Measurements from ENCODE around the gene STX18. TPM values are rescaled to one million over a fixed set of nuclear protein-coding genes. Genes with fewer than 3 reads are reported as not detected.

Gene STX18
- total RNA-seq, 1 donor = 32.2 TPM

GRCh38 chr4:4526401-4526800 lies 15.4 kb downstream of the STX18 start:
- no peak overlapping the region for H3K4me3 ChIP-seq (ENCODE audit: low read depth, low read length)
- TF ChIP-seq, protein P1, sequence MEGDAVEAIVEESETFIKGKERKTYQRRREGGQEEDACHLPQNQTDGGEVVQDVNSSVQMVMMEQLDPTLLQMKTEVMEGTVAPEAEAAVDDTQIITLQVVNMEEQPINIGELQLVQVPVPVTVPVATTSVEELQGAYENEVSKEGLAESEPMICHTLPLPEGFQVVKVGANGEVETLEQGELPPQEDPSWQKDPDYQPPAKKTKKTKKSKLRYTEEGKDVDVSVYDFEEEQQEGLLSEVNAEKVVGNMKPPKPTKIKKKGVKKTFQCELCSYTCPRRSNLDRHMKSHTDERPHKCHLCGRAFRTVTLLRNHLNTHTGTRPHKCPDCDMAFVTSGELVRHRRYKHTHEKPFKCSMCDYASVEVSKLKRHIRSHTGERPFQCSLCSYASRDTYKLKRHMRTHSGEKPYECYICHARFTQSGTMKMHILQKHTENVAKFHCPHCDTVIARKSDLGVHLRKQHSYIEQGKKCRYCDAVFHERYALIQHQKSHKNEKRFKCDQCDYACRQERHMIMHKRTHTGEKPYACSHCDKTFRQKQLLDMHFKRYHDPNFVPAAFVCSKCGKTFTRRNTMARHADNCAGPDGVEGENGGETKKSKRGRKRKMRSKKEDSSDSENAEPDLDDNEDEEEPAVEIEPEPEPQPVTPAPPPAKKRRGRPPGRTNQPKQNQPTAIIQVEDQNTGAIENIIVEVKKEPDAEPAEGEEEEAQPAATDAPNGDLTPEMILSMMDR (IDR thresholded peaks at IDR 0.05; ENCODE audit: insufficient read depth, low read length) = no peak
- no peak for DNase-seq (ENCODE audit: low read depth)

DNA sequence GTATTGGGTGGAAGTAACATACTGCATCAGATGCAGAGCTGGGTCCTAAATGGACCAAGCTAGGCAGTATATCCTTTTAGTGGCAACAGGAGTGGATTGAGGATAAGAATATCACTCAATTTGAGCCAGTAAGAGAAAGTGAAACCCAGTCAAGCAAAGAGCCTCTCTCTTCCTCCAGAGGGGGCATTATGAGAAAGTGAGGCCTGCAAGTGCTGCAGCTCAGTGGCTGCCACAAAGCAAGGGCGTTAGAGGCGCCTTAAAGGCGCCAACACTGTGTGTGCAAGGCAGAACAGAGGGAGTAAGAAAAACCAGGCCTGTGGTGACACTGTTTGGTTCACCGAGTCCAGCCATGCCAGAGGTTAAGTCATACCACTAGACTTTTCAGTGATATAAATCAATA lies 17.5 kb downstream of the STX18 start:
- no peak overlapping the region for H3K4me3 ChIP-seq (ENCODE audit: low read depth, low read length)
- TF ChIP-seq, protein P1 (IDR thresholded peaks at IDR 0.05; ENCODE audit: insufficient read depth, low read length) = peak; percentile 18
- DNase-seq (ENCODE audit: low read depth) = no peak

- DNase-seq (ENCODE audit: low read depth) = no peak
- H3K4me3 ChIP-seq (ENCODE audit: low read depth, low read length) = no peak overlapping the region
- TF ChIP-seq, protein P1 (IDR thresholded peaks at IDR 0.05; ENCODE audit: insufficient read depth, low read length) = no peak
Observed at GRCh38 chr4:4521731-4522130, 20.1 kb downstream of the STX18 start.

GRCh38 chr4:4521136-4521535 lies 20.7 kb downstream of the STX18 start:
- DNase-seq (ENCODE audit: low read depth) = peak; percentile 11
- TF ChIP-seq, protein P1 (IDR thresholded peaks at IDR 0.05; ENCODE audit: insufficient read depth, low read length) = no peak

DNA sequence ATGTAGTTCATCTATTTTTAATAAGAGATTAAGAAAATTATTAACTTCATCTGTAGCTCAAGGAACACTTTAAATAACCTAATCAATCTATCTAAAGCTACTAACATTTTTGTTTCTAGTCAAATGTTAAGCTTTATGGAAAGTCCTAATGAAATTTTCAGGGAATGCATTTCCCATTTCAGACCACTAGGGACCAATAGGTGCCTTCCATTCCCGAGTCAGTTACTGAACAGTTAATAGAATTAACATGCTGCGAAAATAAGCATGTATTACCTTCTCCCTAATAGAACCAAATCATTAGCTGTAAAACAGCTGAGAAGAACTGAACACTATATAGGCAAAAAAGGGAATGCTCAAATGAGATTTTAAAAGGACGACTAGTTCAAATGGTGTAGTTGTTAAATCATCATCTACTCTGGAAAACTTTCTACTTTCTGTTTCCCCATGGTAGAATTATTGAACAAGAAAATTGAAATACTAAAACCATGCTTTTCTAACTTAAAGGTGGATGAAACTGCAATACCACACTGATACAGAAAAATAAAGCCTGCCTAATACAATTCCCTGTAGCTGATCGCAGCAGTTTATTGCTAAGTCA lies 22.5 kb downstream of the STX18 start:
- DNase-seq (ENCODE audit: low read depth) = peak; percentile 52
- TF ChIP-seq, protein P1 (IDR thresholded peaks at IDR 0.05; ENCODE audit: insufficient read depth, low read length) = peak; percentile 86
- peak overlapping the region; percentile 46 for H3K4me3 ChIP-seq (ENCODE audit: low read depth, low read length)

More at GRCh38 chr4:4521136-4521535, 20.7 kb downstream of the STX18 start:
- no peak overlapping the region for H3K4me3 ChIP-seq (ENCODE audit: low read depth, low read length)

- TF ChIP-seq, protein P1 (IDR thresholded peaks at IDR 0.05; ENCODE audit: insufficient read depth, low read length) = no peak
- no peak for DNase-seq (ENCODE audit: low read depth)
- no peak overlapping the region for H3K4me3 ChIP-seq (ENCODE audit: low read depth, low read length)
Observed at GRCh38 chr4:4518747-4519146, 23.1 kb downstream of the STX18 start.

GRCh38 chr4:4514786-4515185 lies 27.1 kb downstream of the STX18 start:
- DNase-seq (ENCODE audit: low read depth) = no peak
- TF ChIP-seq, protein P1 (IDR thresholded peaks at IDR 0.05; ENCODE audit: insufficient read depth, low read length) = no peak
- no peak overlapping the region for H3K4me3 ChIP-seq (ENCODE audit: low read depth, low read length)
